Measurements from ENCODE around the gene PCGF5.
"Not testable (repeated sequence)": the region's sequence is repeated elsewhere in the genome, so short reads cannot be mapped to it uniquely, and the experiment has no call there.

The PCGF5 gene

GRCh38 chr10:91287276-91287675, 66.8 kb downstream of the PCGF5 start:
- DNase-seq (ENCODE audit: low spot score), result no peak

DNA sequence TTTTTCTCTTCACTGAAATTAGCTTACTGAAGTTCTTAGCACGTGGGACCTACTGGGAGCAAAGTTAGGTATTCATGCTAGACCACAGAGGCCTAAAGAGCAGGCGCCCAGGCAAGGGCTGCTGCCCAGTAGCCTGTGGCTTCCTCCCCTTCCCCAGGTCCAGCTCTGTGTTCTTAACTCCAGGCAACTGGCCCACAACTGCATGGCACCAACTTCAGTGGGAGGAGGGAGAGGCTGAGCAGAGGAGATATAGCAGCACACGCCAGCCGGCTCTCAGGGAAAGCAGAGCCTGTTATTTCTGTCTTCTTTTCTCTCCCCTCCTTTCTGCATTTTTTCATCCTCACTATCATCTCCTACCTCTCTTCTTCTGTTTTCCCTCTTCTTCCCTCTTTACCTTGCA, 67.4 kb downstream of the PCGF5 start:
- no peak for DNase-seq (ENCODE audit: low spot score)

DNA sequence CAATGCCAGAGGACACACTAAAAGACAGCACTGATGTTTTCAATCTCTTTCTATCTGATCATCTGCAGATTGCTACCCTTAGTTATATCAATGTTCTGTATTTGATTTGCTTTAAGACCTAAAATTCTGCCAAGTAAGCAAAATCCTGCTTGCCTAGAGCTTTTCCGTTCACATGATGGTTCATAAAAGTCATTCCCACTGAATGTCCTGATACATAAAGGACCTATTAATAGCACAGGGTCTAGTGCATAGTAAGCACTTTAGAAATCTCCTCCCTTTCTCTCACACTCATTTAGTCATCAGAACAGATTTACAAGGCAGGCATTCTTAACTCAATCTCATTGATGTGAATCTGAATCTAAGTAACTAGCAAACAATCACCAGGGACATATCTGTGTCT, 68.8 kb downstream of the PCGF5 start:
- no peak for DNase-seq (ENCODE audit: low spot score)

- DNase-seq (ENCODE audit: low spot score), result no peak
These were observed 70.1 kb downstream of the PCGF5 start for GRCh38 chr10:91290607-91291006.

DNA sequence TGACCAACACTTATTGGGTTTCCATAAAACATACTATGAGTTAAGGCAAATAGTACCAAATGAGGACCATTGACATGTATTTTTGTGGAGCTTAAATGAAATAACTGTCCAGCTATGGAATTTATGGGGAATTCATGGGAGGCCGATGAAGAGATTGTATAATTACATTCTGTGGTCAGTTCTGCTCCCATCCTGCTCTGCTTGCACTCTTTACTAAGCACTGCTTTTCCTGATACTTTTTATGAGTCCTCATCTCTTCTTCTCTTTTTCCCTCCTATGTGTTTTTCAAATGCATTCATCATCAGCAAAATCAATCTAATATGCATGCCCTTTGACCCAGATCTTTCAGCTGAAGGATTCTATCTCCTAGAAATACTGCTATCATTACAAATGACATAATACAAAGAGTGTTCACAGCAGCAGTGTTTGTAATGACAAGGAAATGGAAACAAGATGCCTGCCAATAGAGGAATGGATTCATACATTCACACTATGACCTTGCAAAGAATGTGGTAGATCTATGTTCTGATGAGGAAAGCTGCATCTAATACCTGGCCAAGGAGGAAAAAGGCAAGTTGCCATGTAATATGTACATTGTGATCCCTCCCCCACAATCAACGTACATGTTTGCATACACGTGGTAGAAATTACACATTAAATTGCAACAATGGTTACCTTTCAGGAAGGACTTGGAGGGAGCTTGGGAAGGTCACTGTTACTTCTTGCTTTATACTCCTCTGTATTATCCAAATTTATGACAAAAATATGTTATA, 73.9 kb downstream of the PCGF5 start:
- DNase-seq (ENCODE audit: low spot score), result no peak

GRCh38 chr10:91295346-91295745, 74.9 kb downstream of the PCGF5 start:
- DNase-seq (ENCODE audit: low spot score), result no peak

DNA sequence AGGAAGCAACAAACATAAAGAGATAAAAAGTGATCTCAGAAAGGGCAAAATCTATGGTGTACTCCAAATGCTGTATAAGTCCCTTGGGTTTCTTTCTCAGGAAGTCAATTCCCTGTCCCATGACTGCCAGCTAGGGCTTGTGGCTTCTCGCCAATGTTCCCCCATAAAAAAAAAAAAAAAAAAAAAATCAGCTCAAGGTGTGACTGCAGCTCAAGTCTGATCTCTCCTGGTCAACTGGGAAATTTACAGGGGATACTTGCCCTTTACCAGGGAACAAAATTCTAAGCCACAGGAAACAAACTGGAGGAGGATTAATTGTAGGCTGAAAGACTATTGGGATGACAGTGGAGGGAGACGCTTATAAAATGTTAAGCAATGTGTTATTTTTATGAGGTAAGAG, 76.0 kb downstream of the PCGF5 start:
- peak; percentile 15 for DNase-seq (ENCODE audit: low spot score)

DNA sequence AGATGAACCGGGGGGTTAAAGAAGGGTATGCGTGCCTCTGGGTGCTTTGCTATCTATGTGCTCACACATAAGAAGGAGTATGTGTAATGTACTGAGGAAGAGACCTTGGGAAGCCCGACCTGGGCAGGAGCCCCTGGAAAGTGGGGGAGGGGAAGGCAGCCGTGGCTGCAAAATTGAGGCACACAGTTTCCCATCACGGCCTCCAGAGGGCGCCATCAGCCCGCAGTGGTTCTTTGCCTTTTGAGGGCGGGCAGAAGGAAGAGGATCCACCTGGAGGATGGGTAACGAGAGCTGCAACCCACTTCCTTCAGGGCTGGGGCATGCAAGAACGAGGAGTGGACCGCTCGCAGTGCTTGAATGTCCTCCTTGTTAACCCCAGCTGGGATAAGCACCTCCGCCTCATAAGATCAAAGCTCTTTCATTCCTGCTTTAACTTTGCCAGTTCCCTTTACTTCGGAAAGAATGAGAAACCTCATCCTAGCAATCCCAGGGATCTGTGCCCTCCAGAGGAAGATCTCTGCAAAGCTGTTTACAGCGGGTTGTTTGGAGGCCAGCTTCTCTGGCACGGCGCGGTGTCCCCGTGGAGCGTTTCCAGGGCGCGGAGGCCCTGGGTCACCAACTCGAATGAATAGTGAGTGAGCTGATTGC, 77.9 kb downstream of the PCGF5 start:
- peak; percentile 65 for DNase-seq (ENCODE audit: low spot score)

DNA sequence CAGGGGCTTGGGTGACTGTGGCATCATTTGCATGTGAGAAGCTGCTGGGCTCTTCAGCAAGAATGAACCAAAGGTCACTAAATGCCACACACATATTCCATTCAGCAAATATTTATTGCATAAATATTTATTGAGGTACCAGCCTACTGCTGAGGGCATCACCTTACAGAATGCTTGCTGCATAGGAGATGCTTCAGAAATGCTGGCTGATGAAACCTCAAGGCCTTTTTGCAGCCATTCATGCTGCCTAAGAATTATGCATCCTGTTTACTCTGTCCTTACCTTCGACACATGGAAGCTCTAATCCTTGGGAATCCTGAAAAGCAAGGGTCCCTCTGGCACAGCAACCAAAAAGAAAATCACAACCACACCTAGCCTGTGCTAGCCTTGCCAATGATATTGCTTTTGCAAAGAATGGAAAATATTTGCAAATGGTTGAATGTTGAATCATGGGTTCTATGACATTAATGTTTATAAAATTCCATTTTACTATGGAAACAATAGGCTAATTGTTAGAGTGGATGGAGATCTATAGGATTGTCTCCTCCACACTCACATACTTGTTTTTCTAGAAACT, 79.6 kb downstream of the PCGF5 start:
- DNase-seq (ENCODE audit: low spot score), result no peak

GRCh38 chr10:91302946-91303345, 82.5 kb downstream of the PCGF5 start:
- not testable (repeated sequence) for DNase-seq (ENCODE audit: low spot score)

- DNase-seq (ENCODE audit: low spot score), result not testable (repeated sequence)
These were observed 85.5 kb downstream of the PCGF5 start for GRCh38 chr10:91305979-91306378.

DNA sequence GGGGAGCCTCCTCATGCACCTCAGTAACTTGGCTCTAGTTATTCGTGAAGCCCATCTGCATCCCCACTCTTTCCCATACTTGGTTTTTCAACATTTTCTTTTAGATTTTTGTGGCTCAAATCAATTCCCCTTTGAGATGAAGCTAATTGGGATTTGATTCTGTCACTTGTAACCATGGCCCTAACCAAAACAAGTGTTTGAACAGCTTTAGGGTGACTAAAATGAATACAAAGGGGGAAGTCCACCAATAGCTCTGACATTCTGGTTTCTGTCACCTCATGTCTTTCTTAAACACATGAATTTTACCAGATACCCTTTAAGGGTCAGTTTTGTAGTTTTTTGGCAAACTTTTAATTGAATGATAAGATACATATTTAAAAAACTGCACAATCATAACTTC, 87.0 kb downstream of the PCGF5 start:
- DNase-seq (ENCODE audit: low spot score), result no peak

DNA sequence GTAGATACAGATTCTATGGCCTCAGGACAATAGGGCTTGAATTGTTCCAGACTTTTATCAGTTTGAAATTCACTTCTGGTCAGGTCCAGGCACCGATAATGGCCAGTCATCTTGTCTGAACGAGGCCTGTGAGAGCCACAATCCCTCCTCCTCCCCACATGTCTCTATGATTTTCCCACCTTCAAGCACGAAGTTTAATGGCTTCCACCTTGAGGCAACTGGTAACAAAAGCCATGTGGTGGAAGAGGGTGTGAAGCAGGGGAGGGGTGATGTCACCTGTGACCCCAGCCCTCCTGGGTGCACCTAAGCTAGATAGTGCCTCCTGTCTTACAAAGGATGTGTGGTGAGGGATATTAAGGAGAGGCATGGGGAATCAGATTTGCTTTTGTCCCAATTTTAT, 89.2 kb downstream of the PCGF5 start:
- no peak for DNase-seq (ENCODE audit: low spot score)

DNA sequence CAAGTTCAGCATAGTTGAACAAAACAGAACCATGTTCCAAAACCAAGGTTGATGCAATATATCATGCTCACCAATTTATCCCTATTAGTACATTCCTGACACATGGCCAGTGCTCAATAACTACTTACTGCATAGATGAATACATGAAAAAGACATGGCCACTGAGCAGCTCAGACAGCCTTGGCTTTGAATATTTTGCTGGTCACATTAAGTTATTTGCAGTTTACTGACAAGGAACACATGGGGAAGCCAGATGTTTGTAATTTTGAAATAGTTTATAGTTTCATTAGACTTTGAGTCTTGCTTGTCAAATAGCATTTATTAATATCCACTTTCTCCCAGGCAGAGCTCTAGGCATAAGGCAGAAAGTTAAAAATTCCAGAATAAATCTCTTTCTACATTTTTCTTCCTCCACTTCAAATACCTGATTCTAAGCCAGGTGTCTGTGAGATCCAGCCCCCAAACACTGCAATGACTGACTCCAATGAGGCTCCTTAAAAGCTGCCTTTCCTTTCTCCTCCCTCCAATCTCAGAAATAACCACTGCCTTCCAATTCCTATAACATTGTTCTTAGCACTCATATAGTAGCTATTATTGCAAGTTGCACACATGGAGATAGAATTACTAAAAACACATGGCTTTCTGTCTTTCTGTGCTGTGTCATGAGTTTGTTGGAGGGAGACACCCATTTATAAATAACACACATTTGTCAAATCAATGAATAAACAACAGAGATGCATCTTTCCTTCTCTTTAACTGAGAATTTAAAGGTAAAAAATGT, 91.3 kb downstream of the PCGF5 start:
- DNase-seq (ENCODE audit: low spot score), result no peak

DNA sequence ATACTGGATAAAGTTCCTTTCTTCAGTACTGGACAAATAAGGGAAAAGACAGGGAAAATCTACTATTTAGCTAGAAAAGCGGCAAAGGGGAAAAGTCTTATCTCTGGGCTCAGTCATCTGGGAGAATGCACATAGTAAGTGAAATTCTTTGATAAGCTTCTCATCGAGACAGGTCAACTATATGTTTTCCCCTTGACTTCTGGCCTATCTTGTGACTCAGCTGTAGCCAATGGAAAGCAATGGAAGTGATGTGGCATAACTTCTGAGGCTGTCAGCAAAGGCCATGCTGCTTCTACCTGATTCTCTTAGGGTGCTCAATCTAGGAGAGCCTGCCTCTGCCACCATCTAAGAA, 91.9 kb downstream of the PCGF5 start:
- DNase-seq (ENCODE audit: low spot score), result no peak

DNA sequence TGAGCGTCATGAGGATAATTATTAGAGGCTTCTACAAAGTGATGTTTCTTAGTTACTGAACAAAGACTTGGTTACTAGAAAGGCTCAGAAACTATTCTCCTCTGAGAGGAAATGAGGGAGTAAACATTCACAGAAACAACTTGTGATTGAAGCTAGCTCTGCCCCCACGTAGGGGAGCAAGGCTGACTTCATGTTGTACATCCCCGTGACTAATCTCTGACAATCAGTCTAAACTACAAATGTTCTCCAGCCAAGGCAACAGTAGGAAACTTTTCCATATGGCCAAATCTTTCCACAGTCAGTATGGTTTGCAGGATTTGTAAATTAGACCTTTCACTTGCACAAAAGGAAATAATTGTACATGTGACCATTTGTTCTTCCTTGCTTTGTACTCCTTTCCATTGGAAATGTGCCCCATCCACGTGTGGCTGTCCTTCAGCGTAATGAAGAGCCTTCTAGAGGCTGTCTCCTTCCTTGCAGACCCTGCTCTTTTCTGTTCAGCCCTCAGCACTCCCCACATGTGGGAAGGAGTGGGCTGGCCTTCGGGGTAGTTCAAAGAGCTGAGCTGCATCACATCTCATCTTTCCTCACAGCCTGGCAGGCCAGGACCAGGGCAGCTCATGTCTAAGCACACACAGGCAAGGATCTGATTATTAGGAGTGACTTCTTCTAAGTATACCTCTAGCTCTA, 93.5 kb downstream of the PCGF5 start:
- DNase-seq (ENCODE audit: low spot score), result no peak

GRCh38 chr10:91316486-91316885, 96.0 kb downstream of the PCGF5 start:
- DNase-seq (ENCODE audit: low spot score), result no peak

GRCh38 chr10:91317541-91317940, 97.1 kb downstream of the PCGF5 start:
- no peak for DNase-seq (ENCODE audit: low spot score)

DNA sequence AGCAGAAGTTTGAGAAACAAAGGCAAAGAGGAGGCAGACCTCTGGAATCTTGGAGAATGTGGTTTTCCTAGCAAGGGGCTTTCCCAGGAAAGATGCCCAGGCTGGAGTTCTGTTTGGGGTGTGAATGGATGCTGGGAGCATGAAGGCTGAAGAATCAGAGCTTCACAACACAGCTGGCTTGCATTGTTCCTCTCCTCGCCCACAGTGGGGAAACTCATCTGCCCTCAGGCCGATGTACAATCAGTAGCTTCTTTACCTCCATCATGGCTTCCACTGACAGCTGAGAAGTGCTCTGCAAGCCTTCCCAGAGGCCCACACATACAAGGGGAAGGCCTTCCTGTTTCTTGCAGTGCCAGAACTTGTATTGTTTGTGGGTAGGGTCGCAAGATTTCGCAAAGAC, 98.9 kb downstream of the PCGF5 start:
- no peak for DNase-seq (ENCODE audit: low spot score)

DNA sequence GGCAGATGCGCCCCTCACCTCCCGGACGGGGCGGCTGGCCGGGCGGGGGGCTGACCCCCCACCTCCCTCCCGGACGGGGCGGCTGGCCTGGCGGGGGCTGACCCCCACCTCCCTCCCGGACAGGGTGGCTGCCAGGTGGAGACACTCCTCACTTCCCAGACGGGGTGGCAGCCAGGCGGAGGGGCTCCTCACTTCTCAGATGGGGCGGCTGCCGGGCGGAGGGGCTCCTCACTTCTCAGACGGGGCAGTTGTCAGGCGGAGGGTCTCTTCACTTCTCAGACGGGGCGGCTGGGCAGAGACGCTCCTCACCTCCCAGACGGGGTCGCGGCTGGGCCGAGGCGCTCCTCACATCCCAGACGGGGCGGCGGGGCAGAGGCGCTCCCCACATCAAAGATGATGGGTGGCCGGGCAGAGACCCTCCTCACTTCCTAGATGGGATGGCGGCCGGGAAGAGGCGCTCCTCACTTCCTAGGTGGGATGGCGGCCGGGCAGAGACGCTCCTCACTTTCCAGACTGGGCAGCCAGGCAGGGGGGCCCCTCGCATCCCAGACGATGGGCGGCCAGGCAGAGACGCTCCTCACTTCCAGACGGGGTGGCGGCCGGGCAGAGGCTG, 102.9 kb downstream of the PCGF5 start:
- DNase-seq (ENCODE audit: low spot score), result not testable (repeated sequence)

GRCh38 chr10:91328320-91328984, 108.0 kb downstream of the PCGF5 start:
- DNase-seq (ENCODE audit: low spot score), result no peak
